ENCODE data around the gene CDK10.
"Not testable (repeated sequence)": the region's sequence is repeated elsewhere in the genome, so short reads cannot be mapped to it uniquely, and the experiment has no call there.

Gene CDK10

GRCh38 chr16:89667633-89668032, 18.9 kb upstream of the CDK10 start:
- no peak for DNase-seq (ENCODE audit: low read depth)

DNA sequence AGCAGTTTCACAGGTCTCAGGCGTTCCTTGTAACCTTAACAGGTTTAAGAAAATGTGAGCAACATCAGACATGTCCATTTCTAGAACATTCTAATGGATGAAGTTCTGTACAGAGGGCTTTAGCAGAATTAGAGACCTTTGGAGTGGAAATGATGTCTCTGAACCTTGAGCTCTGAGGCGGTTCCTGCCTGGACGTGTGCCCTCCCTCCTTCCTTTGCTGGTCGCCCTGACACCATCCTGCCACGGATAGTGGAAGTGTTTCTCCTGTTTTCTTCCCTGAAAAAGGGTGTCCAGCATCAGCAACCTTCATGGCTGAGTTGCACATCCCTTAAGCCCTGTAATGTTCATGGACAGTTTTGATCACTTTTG, 17.7 kb upstream of the CDK10 start:
- no peak for DNase-seq (ENCODE audit: low read depth)

- no peak for DNase-seq (ENCODE audit: low read depth)
Observed at GRCh38 chr16:89669755-89670154, 16.7 kb upstream of the CDK10 start.

DNA sequence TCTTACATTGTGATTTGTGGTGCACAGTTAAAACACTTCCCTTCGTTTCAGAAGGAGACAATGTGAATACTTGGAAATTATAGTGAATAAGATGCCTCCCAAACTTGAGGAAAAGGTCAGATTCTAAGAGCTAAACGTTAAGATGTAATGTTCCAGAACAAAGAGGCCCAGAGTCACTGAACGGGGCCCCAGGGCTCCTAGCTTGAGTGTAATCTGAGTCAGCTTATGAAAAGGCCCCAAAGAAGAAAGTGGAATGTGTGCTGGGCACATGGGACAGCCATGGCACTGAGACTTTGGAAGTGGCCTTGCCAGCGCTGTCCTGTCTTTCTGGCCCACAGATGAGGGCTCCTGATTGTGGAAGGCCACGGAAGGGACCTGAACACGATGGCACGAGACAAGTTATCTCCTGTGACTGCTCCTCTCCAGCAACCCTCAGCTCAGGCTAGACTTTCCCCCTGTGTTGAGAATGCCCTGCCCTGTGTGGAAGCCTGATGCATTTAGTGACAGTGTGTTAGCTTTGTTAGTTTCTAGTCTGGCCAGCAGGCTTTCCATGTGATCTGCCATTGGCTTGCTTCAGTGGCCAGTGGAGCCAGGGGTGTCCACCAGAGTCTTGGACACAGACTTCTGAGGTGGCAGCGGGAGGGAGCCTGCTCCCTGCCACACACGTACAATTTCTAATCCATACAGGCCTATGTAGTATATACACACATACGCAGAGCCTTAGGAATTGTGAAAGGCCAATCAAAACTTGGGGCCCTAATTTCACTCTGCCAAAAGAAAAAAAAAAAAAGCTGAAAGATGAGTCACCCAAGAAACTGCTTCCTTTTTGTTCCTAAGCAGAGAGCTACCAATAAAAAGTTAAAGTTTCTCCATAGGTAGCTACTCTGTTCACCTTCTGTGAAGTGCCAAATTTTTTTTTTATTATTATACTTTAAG, 15.7 kb upstream of the CDK10 start:
- DNase-seq (ENCODE audit: low read depth), result no peak

- not testable (repeated sequence) for DNase-seq (ENCODE audit: low read depth)
Observed at GRCh38 chr16:89671565-89671964, 14.9 kb upstream of the CDK10 start.

DNA sequence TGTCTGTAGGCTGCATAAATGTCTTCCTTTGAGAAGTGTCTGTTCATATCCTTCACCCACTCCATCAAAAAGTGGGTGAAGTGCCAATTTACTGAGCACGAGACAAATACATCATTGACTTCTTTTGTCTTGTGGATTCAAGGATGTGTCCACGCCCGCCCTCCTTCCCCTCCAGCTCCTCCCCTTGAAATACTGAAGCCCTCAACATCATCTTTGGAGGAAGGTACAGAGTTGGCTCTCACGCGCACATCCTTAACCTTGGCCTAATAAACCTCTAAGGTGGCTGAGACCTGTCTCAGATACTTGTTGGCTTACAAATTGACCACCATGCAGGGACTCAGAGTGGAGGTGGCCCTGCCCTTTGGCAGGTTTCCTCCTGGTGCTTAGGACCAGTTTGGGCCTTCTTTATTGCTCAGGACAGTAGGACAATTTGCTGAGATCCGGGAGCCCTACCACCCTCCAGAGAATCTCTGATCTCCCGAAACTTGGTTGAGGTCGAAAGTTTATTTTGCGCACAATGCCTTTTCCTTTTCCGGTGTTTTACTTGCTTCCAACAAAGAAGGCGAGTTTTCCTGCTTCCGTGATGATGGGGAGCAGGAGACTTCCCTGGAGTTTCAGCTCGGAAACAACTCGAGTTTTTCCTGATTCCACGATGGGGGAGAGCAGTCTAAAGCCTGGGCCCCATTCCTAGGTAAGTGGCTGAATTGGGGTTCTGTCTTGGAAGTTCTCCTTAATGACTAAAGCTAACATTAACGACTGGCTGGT, 14.1 kb upstream of the CDK10 start:
- DNase-seq (ENCODE audit: low read depth), result no peak

DNA sequence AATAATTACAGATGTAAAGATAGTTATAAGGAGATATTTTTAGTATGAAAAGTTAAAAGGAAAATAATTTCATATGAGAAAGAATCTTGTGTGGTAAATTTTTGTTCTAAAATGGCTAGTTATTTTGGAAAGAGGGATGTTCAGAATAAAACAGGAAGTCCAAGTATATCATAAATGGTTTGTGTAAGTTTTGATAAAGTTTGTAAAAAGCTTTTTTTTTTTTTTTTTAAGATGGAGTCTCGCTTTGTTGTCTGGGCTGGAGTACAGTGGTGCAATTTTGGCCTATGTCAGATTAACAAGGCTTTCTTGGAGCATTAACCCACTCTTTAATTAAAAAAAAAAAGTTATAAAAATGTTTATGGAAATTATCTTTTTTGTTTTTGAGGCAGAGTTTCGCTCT, 8.2 kb upstream of the CDK10 start:
- no peak for DNase-seq (ENCODE audit: low read depth)

DNA sequence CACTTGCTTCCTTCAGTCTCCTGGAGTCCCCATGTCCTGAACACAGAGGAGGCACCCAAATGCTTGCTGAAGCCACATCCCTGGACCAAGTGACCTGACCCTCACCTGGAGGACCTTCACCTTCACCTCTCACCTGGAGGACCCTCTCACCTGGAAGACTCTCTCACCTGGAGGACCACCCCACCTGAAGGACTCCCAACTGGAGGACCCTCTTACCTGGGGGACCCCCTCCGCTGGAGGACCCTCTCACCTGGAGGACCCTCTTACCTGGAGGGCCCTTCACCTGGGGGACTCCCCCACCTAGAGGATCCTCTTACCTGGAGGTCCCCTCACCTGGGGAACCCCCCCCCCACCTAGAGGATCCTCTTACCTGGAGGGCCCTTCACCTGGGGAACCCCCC, 573 bp upstream of the CDK10 start:
- no peak for DNase-seq (ENCODE audit: low read depth)

- no peak for DNase-seq (ENCODE audit: low read depth)
Observed at GRCh38 chr16:89687092-89687940, 827 bp downstream of the CDK10 start.

DNA sequence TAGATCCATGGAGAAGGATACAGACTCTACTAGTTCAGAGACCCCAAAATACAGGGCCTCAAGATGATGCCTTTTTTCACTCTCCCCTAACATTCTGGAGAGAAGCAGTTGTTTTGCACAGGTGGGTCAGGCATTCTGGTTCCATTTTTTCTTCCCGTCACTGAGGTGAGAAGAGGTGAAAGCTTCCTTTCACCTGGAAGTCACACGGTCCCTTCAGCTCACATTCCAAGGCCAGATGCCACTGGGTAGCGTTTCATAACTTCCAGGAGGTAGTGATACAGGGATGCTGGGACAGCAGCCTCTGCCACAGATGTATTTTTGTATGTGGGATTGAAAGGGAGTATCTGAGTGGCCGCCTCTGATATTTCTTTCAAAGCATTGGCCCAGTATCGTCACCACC, 1.9 kb downstream of the CDK10 start:
- DNase-seq (ENCODE audit: low read depth), result no peak

DNA sequence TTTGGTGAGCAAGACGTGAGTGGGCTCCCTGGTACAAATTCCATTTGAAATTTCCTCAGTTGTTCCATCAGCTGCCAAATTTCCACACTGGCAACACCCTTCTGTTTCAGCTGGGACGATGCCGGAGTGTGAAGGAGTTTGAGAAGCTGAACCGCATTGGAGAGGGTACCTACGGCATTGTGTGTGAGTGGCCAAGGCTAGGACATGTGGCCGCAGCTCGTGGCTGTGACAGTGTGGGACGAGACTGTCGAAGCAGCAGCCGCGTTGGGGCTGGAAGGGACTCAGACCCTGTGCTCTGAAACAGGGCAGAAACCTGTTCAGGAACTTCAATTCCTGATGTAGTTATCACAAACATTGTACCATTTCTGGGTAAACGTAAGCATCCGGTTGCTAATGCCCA, 2.7 kb downstream of the CDK10 start:
- no peak for DNase-seq (ENCODE audit: low read depth)

- DNase-seq (ENCODE audit: low read depth), result not testable (repeated sequence)
Observed at GRCh38 chr16:89689621-89690020, 3.1 kb downstream of the CDK10 start.

DNA sequence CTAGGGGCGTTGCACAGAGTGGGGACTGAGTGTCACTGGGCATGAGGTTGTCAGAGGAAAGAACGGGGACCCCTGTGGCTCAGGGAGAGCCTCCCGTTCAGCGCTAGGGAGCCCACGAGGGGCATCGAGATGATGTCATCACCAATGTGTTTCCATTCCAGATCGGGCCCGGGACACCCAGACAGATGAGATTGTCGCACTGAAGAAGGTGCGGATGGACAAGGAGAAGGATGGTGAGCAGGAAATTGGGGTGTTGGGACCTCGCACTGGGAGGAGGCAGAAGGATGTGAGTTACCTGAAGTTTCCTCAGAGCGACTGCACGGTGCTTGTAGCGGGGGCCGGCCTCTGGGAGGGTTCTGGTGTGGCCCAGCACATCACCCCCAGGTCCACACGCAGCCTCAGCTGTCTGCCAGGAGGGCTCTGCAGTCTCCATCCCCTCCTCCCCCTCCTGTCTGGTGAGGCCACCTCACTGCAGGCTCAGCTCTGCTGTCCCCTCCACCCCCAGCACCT, 4.0 kb downstream of the CDK10 start:
- no peak for DNase-seq (ENCODE audit: low read depth)

- no peak for DNase-seq (ENCODE audit: low read depth)
Observed at GRCh38 chr16:89691231-89691985, 4.9 kb downstream of the CDK10 start.

DNA sequence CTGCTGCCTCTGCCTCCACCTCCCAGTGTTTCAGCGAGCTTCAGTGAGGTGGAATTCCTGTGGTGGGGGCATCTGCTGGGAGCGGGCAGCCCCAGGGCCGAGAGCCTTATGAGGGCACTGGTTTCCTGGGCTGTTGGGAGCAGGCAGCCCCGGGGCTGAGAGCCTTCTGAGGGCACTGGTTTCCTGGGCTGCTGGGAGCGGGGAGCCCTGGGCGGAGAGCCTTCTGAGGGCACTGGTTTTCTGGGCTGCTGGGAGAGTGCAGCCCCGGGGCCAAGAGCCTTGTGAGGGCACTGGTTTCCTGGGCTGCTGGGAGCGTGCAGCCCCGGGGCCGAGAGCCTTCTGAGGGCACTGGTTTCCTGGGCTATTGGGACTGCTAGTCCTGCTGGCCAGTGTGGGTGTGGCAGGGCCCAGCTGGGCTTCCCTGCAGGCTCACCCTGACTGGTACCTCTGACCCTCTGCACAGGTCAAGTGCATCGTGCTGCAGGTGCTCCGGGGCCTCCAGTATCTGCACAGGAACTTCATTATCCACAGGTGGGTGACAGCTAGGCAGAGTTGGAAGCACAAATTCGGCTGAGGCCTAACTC, 5.6 kb downstream of the CDK10 start:
- DNase-seq (ENCODE audit: low read depth), result no peak

DNA sequence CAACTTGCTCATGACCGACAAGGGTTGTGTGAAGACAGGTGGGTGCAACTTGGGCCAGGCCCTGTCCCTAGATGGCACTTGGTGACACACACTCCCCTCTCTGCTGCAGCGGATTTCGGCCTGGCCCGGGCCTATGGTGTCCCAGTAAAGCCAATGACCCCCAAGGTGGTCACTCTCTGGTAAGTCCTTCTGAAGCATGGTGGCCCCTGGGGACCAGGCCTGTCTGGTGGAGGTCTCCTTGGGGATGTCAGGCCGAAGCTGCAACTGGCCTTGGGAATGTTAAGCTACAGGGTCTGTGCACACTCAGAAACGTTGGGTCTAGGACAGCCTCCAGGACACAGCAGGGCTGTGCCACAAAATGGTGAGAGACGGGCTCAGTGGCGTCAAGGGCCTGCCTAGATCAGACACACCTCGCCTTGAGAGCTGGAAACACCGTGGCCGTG, 6.8 kb downstream of the CDK10 start:
- no peak for DNase-seq (ENCODE audit: low read depth)

DNA sequence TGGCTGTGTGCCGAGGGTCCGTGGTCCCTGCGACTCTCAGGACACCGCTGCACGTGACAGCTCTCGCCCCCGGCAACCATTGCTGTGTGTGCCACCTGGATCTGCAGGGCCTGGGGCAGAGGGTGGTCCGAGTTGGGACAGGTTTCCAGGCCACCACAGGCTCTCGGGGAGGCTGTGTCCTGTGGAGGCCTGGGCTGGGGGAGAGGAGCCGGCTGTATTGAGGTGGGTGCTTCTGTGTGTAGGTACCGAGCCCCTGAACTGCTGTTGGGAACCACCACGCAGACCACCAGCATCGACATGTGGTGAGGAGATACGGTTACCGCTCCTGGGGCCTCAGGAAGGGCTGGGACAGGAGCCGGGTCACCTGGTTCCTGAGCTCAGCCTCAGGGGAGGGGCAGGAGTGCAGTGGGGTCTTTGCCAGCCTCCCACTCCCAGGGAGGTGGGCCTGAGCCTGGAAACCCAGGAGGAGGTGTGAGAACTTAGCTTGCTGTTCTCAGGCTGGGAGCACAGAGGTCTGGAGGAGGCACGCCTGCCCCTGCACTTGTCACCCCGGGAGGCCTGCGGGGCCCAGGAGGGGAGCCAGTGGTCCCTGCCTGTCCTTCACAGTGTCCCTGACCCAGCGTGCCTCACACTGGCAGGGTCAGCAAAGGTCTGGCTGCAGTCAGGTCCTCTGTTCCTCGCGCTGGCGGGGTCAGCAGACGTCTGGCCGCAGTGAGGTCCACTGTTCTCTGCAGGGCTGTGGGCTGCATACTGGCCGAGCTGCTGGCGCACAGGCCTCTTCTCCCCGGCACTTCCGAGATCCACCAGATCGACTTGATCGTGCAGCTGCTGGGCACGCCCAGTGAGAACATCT, 7.7 kb downstream of the CDK10 start:
- DNase-seq (ENCODE audit: low read depth), result no peak

DNA sequence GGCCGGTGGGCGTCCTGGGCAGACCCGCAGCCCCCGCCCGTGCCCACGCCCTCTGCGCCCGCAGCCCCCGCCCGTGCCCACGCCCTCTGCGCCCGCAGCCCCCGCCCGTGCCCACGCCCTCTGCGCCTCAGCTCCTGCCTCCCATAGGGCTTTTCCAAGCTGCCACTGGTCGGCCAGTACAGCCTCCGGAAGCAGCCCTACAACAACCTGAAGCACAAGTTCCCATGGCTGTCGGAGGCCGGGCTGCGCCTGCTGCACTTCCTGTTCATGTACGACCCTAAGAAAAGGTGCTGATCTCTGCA, 8.2 kb downstream of the CDK10 start:
- not testable (repeated sequence) for DNase-seq (ENCODE audit: low read depth)

DNA sequence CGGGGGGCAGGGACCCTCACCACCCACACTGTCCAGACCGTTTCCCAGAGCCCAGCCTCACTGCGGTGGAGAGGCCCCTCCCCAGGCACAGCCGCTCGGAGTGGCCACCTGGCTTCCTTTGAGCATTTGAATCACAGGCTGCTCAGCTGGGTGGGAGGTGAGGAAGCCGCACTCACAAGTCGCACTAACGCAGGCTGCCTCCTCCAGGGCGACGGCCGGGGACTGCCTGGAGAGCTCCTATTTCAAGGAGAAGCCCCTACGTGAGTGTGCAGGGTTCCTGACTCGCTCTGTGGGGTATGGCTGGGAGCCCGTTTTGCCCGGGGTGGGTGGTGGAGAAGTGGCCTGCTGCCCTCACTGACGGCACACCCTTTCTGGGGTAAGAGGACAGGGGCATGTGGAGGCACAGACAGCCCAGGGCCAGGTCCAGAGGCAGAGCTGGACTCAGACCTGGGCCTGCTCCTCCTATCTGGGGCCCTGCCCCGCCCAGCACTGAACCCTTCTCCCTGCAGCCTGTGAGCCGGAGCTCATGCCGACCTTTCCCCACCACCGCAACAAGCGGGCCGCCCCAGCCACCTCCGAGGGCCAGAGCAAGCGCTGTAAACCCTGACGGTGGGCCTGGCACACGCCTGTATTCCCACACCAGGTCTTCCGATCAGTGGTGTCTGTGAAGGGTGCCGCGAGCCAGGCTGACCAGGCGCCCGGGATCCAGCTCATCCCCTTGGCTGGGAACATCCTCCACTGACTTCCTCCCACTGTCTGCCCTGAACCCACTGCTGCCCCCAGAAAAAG, 8.8 kb downstream of the CDK10 start:
- DNase-seq (ENCODE audit: low read depth), result no peak
